ENCODE results near the gene WWOX. TPM values are rescaled to one million over a fixed set of nuclear protein-coding genes. Genes with fewer than 3 reads are reported as not detected.

The WWOX gene
- total RNA-seq, 6 donors from 2014 or later, result 18.7 to 167 (median 31.0) TPM

GRCh38 chr16:78673884-78674283, 574.4 kb downstream of the WWOX start:
- Histone ChIP-seq H3K27ac (no peak overlapping the region), H3K4me1 (peaks cover 0 to 9% (median 0%) of the 10 kb centered on the region in 4 donors), H3K9me3 (no peaks in the 10 kb centered on the region), H3K4me3 (no peak overlapping the region), H3K27me3 (no peaks in the 10 kb centered on the region), H3K36me3 (no peaks in the 10 kb centered on the region)
- WGBS, 2 donors, result 84 to 92% methylated on average over 5 of the region's 5 CpGs
- DNase-seq (no peak), ATAC-seq (ENCODE audit: low FRiP score in 2 of 2) (peak in 1 of 2 donors; percentile 34)
- TF ChIP-seq, protein P1, sequence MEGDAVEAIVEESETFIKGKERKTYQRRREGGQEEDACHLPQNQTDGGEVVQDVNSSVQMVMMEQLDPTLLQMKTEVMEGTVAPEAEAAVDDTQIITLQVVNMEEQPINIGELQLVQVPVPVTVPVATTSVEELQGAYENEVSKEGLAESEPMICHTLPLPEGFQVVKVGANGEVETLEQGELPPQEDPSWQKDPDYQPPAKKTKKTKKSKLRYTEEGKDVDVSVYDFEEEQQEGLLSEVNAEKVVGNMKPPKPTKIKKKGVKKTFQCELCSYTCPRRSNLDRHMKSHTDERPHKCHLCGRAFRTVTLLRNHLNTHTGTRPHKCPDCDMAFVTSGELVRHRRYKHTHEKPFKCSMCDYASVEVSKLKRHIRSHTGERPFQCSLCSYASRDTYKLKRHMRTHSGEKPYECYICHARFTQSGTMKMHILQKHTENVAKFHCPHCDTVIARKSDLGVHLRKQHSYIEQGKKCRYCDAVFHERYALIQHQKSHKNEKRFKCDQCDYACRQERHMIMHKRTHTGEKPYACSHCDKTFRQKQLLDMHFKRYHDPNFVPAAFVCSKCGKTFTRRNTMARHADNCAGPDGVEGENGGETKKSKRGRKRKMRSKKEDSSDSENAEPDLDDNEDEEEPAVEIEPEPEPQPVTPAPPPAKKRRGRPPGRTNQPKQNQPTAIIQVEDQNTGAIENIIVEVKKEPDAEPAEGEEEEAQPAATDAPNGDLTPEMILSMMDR (IDR thresholded peaks at IDR 0.05), result no peak
- no peak for TF ChIP-seq POLR2AphosphoS5 (IDR thresholded peaks at IDR 0.05)

DNA sequence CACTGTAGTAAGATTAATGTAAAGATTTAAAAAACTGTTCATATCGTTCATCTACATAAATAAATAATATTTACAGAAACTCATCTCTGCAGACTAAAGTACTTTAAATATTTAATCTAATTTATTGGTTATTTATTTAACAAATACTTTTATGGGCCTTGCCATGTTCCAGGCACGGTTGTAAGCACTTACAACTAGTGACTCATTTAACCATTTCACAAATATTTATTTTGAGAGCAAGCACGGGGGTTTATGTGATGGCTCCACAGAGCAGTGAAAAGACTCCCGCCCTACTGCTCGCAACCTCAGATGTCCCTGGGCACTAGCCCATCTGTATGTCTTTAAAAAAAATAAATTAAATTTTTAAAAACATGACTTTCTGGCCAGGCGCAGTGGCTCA, 575.9 kb downstream of the WWOX start:
- Histone ChIP-seq H3K27ac (no peak overlapping the region), H3K4me1 (no peaks in the 10 kb centered on the region), H3K27me3 (no peaks in the 10 kb centered on the region), H3K9me3 (no peaks in the 10 kb centered on the region), H3K4me3 (no peak overlapping the region), H3K36me3 (no peaks in the 10 kb centered on the region)
- 73 to 77% methylated on average over 6 of the region's 6 CpGs for WGBS, 2 donors
- ATAC-seq (ENCODE audit: low FRiP score in 2 of 2) (no peak), DNase-seq (no peak)
- no peak for TF ChIP-seq EP300 (IDR thresholded peaks at IDR 0.05)
- no peak for TF ChIP-seq POLR2A (IDR thresholded peaks at IDR 0.05)
- no peak for TF ChIP-seq POLR2AphosphoS5 (IDR thresholded peaks at IDR 0.05)
- TF ChIP-seq, protein P1 (IDR thresholded peaks at IDR 0.05), result no peak

- Histone ChIP-seq H3K4me1 (no peaks in the 10 kb centered on the region), H3K36me3 (no peaks in the 10 kb centered on the region), H3K9me3 (no peaks in the 10 kb centered on the region), H3K4me3 (no peak overlapping the region), H3K27ac (no peak overlapping the region), H3K27me3 (no peaks in the 10 kb centered on the region)
- TF ChIP-seq POLR2AphosphoS5 (IDR thresholded peaks at IDR 0.05) (no peak), POLR2A (IDR thresholded peaks at IDR 0.05) (no peak), EP300 (IDR thresholded peaks at IDR 0.05) (no peak)
- TF ChIP-seq, protein P1 (IDR thresholded peaks at IDR 0.05), result no peak
- DNase-seq (no peak), ATAC-seq (ENCODE audit: low FRiP score in 2 of 2) (no peak)
- WGBS, 2 donors, result 88 to 92% methylated on average over 9 of the region's 9 CpGs
Observed at GRCh38 chr16:78675951-78676792, 576.7 kb downstream of the WWOX start.

GRCh38 chr16:78677181-78677731, 577.8 kb downstream of the WWOX start:
- TF ChIP-seq, protein P1 (IDR thresholded peaks at IDR 0.05), result no peak
- TF ChIP-seq EP300 (IDR thresholded peaks at IDR 0.05) (no peak), POLR2AphosphoS5 (IDR thresholded peaks at IDR 0.05) (no peak), POLR2A (IDR thresholded peaks at IDR 0.05) (no peak)
- WGBS, 2 donors, result 22 to 27% methylated on average over 4 of the region's 4 CpGs
- no peaks in the 10 kb centered on the region for H3K9me3 ChIP-seq
- H3K27me3 ChIP-seq, result no peaks in the 10 kb centered on the region
- no peak overlapping the region for H3K27ac ChIP-seq
- ATAC-seq (ENCODE audit: low FRiP score in 2 of 2) (no peak), DNase-seq (no peak)
- no peak overlapping the region for H3K4me3 ChIP-seq
- no peaks in the 10 kb centered on the region for H3K4me1 ChIP-seq
- no peaks in the 10 kb centered on the region for H3K36me3 ChIP-seq
